CD4-positive, alpha-beta memory T cell (primary cell): ENCODE data around the gene NCKAP5. TPM values are rescaled to one million over a fixed set of nuclear protein-coding genes. Genes with fewer than 3 reads are reported as not detected.

Source experiments
- CTCF ChIA-PET: fragments of 350-600 bp; sonication (Branson Sonifier 250); formaldehyde crosslinking; loops from one replicate; lab custom pipeline; 2021; ENCODE audit warnings: inconsistent platforms; ENCODE audit not compliant: partially characterized antibody; lab: Charles Lee
- POLR2A ChIA-PET: fragments of 350-600 bp; sonication (Branson Sonifier 250); formaldehyde crosslinking; loops from one replicate; lab custom pipeline; 2021; ENCODE audit not compliant: partially characterized antibody; lab: Charles Lee
- DNase-seq, 5 donors: peaks; one replicate each; pipeline versions ENCODE4 v3.0.0 to v3.0.0-alpha.2; 2020 to 2022; ENCODE audit warnings: mixed read lengths in 1 of 5
- H3K27ac ChIP-seq: one replicate; pipeline ENCODE4 v1.7.0; 2013; ENCODE audit warnings: low read depth, low read length
- H3K27me3 ChIP-seq: 2 replicates; pipeline ENCODE4 v1.7.0; 2013; ENCODE audit warnings: mild to moderate bottlenecking, low read length, moderate library complexity; ENCODE audit not compliant: insufficient read depth
- H3K36me3 ChIP-seq: 2 replicates; pipeline ENCODE4 v1.7.0; 2013; ENCODE audit warnings: mild to moderate bottlenecking, low read length, moderate library complexity; ENCODE audit not compliant: insufficient read depth
- H3K4me1 ChIP-seq: 2 replicates; pipeline ENCODE4 v1.7.0; 2013; ENCODE audit warnings: mild to moderate bottlenecking, low read length, moderate library complexity; ENCODE audit not compliant: insufficient read depth
- H3K4me3 ChIP-seq, 2 donors: one replicate each; pipeline ENCODE4 v1.7.0; 2013; ENCODE audit warnings: low read length in 2 of 2, mild to moderate bottlenecking in 1 of 2
- H3K9me3 ChIP-seq, 2 donors: one replicate each; pipeline ENCODE4 v1.7.0; 2013; ENCODE audit warnings: low read length in 2 of 2, control low read depth in 1 of 2; ENCODE audit not compliant: control insufficient read depth in 1 of 2
- H3K27ac Mint-ChIP-seq, 7 donors: one replicate each; pipeline ENCODE4 v1.8.0; 2020 to 2021; ENCODE audit warnings: mixed read lengths in 7 of 7, mild to moderate bottlenecking in 6 of 7, inconsistent platforms in 3 of 7, moderate library complexity in 3 of 7
- H3K27me3 Mint-ChIP-seq, 2 donors: one replicate each; pipeline ENCODE4 v1.8.0; 2020 to 2021; ENCODE audit warnings: mixed read lengths in 2 of 2
- H3K36me3 Mint-ChIP-seq, 2 donors: one replicate each; pipeline ENCODE4 v1.8.0; 2020 to 2021; ENCODE audit warnings: mixed read lengths in 2 of 2, inconsistent platforms in 1 of 2, mild to moderate bottlenecking in 1 of 2
- H3K4me1 Mint-ChIP-seq, 4 donors: one replicate each; pipeline ENCODE4 v1.8.0; 2020 to 2021; ENCODE audit warnings: mixed read lengths in 4 of 4, mild to moderate bottlenecking in 1 of 4
- H3K4me3 Mint-ChIP-seq, 8 donors: one replicate each; pipeline ENCODE4 v1.8.0; 2020 to 2021; ENCODE audit warnings: mixed read lengths in 8 of 8, mild to moderate bottlenecking in 7 of 8, moderate library complexity in 6 of 8, inconsistent platforms in 3 of 8
- H3K9me3 Mint-ChIP-seq, 8 donors: one replicate each; pipeline ENCODE4 v1.8.0; 2020 to 2021; ENCODE audit warnings: mixed read lengths in 8 of 8, mild to moderate bottlenecking in 5 of 8, inconsistent platforms in 3 of 8, moderate library complexity in 1 of 8
- intact Hi-C: fragments of 100-400 bp; cut with micrococcal nuclease; formaldehyde crosslinking; loops from one replicate; pipeline ENCODE4 v1.15.1; 2023
- polyA plus RNA-seq, 2 donors: library from polyadenylated mRNA; unstranded; fragments of 300-500 nt; fragmentation: Illumina TruSeq; gene quantifications; one replicate each; pipeline ENCODE4 v1.2.3, GENCODE V29; 2021
- total RNA-seq, 2 experiments: library from RNA; stranded (reverse); gene quantifications; one replicate each; pipeline ENCODE4 v1.2.3, GENCODE V29; 2021

The NCKAP5 gene
- total and polyA plus RNA-seq, 4 experiments from 2014 or later = not detected

GRCh38 chr2:133409581-133410285 is 158.5 kb downstream of the NCKAP5 start:
- no peaks in the 10 kb centered on the region for H3K27me3 ChIP-seq
- ChIA-PET POLR2A (no interaction called here), CTCF (no interaction called here)
- intact Hi-C loops = no loop called here
- Mint-ChIP-seq H3K4me3 (no peak overlapping the region), H3K27me3 (no peaks in the 10 kb centered on the region), H3K4me1 (no peaks in the 10 kb centered on the region), H3K36me3 (no peaks in the 10 kb centered on the region), H3K27ac (no peak overlapping the region), H3K9me3 (peaks cover 0 to 2% (median 0%) of the 10 kb centered on the region in 8 donors)
- H3K36me3 ChIP-seq = no peaks in the 10 kb centered on the region
- no peaks in the 10 kb centered on the region for H3K9me3 ChIP-seq
- no peak overlapping the region for H3K27ac ChIP-seq
- DNase-seq = no peak
- no peak overlapping the region for H3K4me3 ChIP-seq
- no peaks in the 10 kb centered on the region for H3K4me1 ChIP-seq

GRCh38 chr2:133408671-133409070 is 159.6 kb downstream of the NCKAP5 start:
- Histone ChIP-seq H3K36me3 (no peaks in the 10 kb centered on the region), H3K27me3 (no peaks in the 10 kb centered on the region), H3K27ac (no peak overlapping the region), H3K4me3 (no peak overlapping the region), H3K4me1 (no peaks in the 10 kb centered on the region), H3K9me3 (no peaks in the 10 kb centered on the region)
- POLR2A ChIA-PET = no interaction called here
- Mint-ChIP-seq H3K27me3 (no peaks in the 10 kb centered on the region), H3K27ac (no peak overlapping the region), H3K4me1 (no peaks in the 10 kb centered on the region), H3K9me3 (peaks cover 0 to 4% (median 0%) of the 10 kb centered on the region in 8 donors), H3K36me3 (no peaks in the 10 kb centered on the region), H3K4me3 (no peak overlapping the region)
- intact Hi-C loops = no loop called here
- CTCF ChIA-PET = no interaction called here
- DNase-seq = no peak

- Histone ChIP-seq H3K9me3 (no peaks in the 10 kb centered on the region), H3K27ac (no peak overlapping the region), H3K36me3 (no peaks in the 10 kb centered on the region), H3K27me3 (no peaks in the 10 kb centered on the region), H3K4me3 (no peak overlapping the region), H3K4me1 (no peaks in the 10 kb centered on the region)
- no peak for DNase-seq
- Mint-ChIP-seq H3K27me3 (no peaks in the 10 kb centered on the region), H3K36me3 (no peaks in the 10 kb centered on the region), H3K4me1 (no peaks in the 10 kb centered on the region), H3K4me3 (no peak overlapping the region), H3K27ac (no peak overlapping the region), H3K9me3 (peaks cover 0 to 4% (median 0%) of the 10 kb centered on the region in 8 donors)
- intact Hi-C loops = no loop called here
- ChIA-PET POLR2A (no interaction called here), CTCF (no interaction called here)
Measured at GRCh38 chr2:133407341-133407740, 160.9 kb downstream of the NCKAP5 start.

GRCh38 chr2:133405252-133405651 is 163.0 kb downstream of the NCKAP5 start:
- Histone ChIP-seq H3K4me3 (no peak overlapping the region), H3K9me3 (no peaks in the 10 kb centered on the region), H3K27me3 (no peaks in the 10 kb centered on the region), H3K36me3 (no peaks in the 10 kb centered on the region), H3K4me1 (no peaks in the 10 kb centered on the region), H3K27ac (no peak overlapping the region)
- peaks cover 0 to 5% (median 1%) of the 10 kb centered on the region in 8 donors for H3K9me3 Mint-ChIP-seq
- H3K27me3 Mint-ChIP-seq = no peaks in the 10 kb centered on the region
- ChIA-PET CTCF (no interaction called here), POLR2A (no interaction called here)
- DNase-seq = no peak
- intact Hi-C loops = no loop called here
- no peaks in the 10 kb centered on the region for H3K36me3 Mint-ChIP-seq
- no peak overlapping the region for H3K4me3 Mint-ChIP-seq
- no peaks in the 10 kb centered on the region for H3K4me1 Mint-ChIP-seq
- H3K27ac Mint-ChIP-seq = no peak overlapping the region

- peaks cover 0 to 8% (median 0%) of the 10 kb centered on the region in 8 donors for H3K9me3 Mint-ChIP-seq
- no peaks in the 10 kb centered on the region for H3K27me3 Mint-ChIP-seq
- Histone ChIP-seq H3K27ac (no peak overlapping the region), H3K4me3 (no peak overlapping the region), H3K9me3 (no peaks in the 10 kb centered on the region), H3K4me1 (no peaks in the 10 kb centered on the region), H3K27me3 (no peaks in the 10 kb centered on the region), H3K36me3 (no peaks in the 10 kb centered on the region)
- H3K4me1 Mint-ChIP-seq = no peaks in the 10 kb centered on the region
- intact Hi-C loops = no loop called here
- no peak overlapping the region for H3K27ac Mint-ChIP-seq
- no peak overlapping the region for H3K4me3 Mint-ChIP-seq
- CTCF ChIA-PET = no interaction called here
- H3K36me3 Mint-ChIP-seq = no peaks in the 10 kb centered on the region
- no peak for DNase-seq
- POLR2A ChIA-PET = no interaction called here
Measured at GRCh38 chr2:133400411-133400810, 167.9 kb downstream of the NCKAP5 start.

GRCh38 chr2:133393895-133394294 is 174.4 kb downstream of the NCKAP5 start:
- DNase-seq = no peak
- Histone ChIP-seq H3K36me3 (no peaks in the 10 kb centered on the region), H3K27me3 (no peaks in the 10 kb centered on the region), H3K4me1 (no peaks in the 10 kb centered on the region), H3K27ac (no peak overlapping the region), H3K4me3 (no peak overlapping the region), H3K9me3 (no peaks in the 10 kb centered on the region)
- Mint-ChIP-seq H3K4me3 (no peak overlapping the region), H3K4me1 (no peaks in the 10 kb centered on the region), H3K27ac (no peak overlapping the region), H3K36me3 (peaks cover 0 to 1% of the 10 kb centered on the region in 2 donors), H3K9me3 (peaks cover 0 to 9% (median 4%) of the 10 kb centered on the region in 8 donors), H3K27me3 (peaks cover 0 to 1% of the 10 kb centered on the region in 2 donors)
- intact Hi-C loops = no loop called here
- ChIA-PET POLR2A (no interaction called here), CTCF (no interaction called here)

GRCh38 chr2:133390156-133390555 is 178.1 kb downstream of the NCKAP5 start:
- H3K27me3 Mint-ChIP-seq = peaks cover 0 to 1% of the 10 kb centered on the region in 2 donors
- H3K4me3 Mint-ChIP-seq = no peak overlapping the region
- no peak overlapping the region for H3K27ac Mint-ChIP-seq
- Histone ChIP-seq H3K9me3 (no peaks in the 10 kb centered on the region), H3K4me3 (no peak overlapping the region), H3K4me1 (no peaks in the 10 kb centered on the region), H3K27ac (no peak overlapping the region), H3K27me3 (no peaks in the 10 kb centered on the region), H3K36me3 (no peaks in the 10 kb centered on the region)
- no peak for DNase-seq
- peaks cover 0 to 1% of the 10 kb centered on the region in 2 donors for H3K36me3 Mint-ChIP-seq
- ChIA-PET CTCF (no interaction called here), POLR2A (no interaction called here)
- H3K9me3 Mint-ChIP-seq = peaks cover 0 to 14% (median 4%) of the 10 kb centered on the region in 8 donors
- intact Hi-C loops = no loop called here
- H3K4me1 Mint-ChIP-seq = no peaks in the 10 kb centered on the region
